ENCODE measurements around the gene CMSS1.

The CMSS1 gene

GRCh38 chr3:100104817-100105413 is 287.3 kb downstream of the CMSS1 start:
- Histone ChIP-seq H3K27me3 (ENCODE audit: control insufficient read depth in 2 of 2, insufficient read depth in 2 of 2, low read length in 2 of 2) (no peaks in the 10 kb centered on the region), H3K36me3 (ENCODE audit: control insufficient read depth in 2 of 2, insufficient read depth in 2 of 2, low read length in 2 of 2) (no peaks in the 10 kb centered on the region), H3K27ac (ENCODE audit: low read depth in 2 of 2, low read length in 2 of 2) (peak overlapping the region in 1 of 2 donors; percentile 12)

GRCh38 chr3:100105501-100105900 is 287.8 kb downstream of the CMSS1 start:
- Histone ChIP-seq H3K9me3 (ENCODE audit: control insufficient read depth in 2 of 2, low read length in 2 of 2) (no peaks in the 10 kb centered on the region), H3K36me3 (ENCODE audit: control insufficient read depth in 2 of 2, insufficient read depth in 2 of 2, low read length in 2 of 2) (no peaks in the 10 kb centered on the region), H3K4me3 (ENCODE audit: low read length in 2 of 2) (no peak overlapping the region), H3K27me3 (ENCODE audit: control insufficient read depth in 2 of 2, insufficient read depth in 2 of 2, low read length in 2 of 2) (no peaks in the 10 kb centered on the region), H3K27ac (ENCODE audit: low read depth in 2 of 2, low read length in 2 of 2) (no peak overlapping the region), H3K4me1 (ENCODE audit: control insufficient read depth in 2 of 2, insufficient read depth in 2 of 2, low read length in 2 of 2) (peaks cover 0 to 5% of the 10 kb centered on the region in 2 donors), H3K9ac (ENCODE audit: low read depth in 1 of 2, low read length in 2 of 2) (no peak overlapping the region)

More at GRCh38 chr3:100104817-100105413, 287.3 kb downstream of the CMSS1 start:
- Histone ChIP-seq H3K9me3 (ENCODE audit: control insufficient read depth in 2 of 2, low read length in 2 of 2) (no peaks in the 10 kb centered on the region), H3K4me1 (ENCODE audit: control insufficient read depth in 2 of 2, insufficient read depth in 2 of 2, low read length in 2 of 2) (peaks cover 0 to 5% of the 10 kb centered on the region in 2 donors), H3K4me3 (ENCODE audit: low read length in 2 of 2) (no peak overlapping the region), H3K9ac (ENCODE audit: low read depth in 1 of 2, low read length in 2 of 2) (no peak overlapping the region)

- H3K4me3 ChIP-seq (ENCODE audit: low read length in 2 of 2) = no peak overlapping the region
- H3K9me3 ChIP-seq (ENCODE audit: control insufficient read depth in 2 of 2, low read length in 2 of 2) = no peaks in the 10 kb centered on the region
- no peak overlapping the region for H3K27ac ChIP-seq (ENCODE audit: low read depth in 2 of 2, low read length in 2 of 2)
Measured at GRCh38 chr3:100106094-100106493, 288.4 kb downstream of the CMSS1 start.

GRCh38 chr3:100106531-100107141 is 289.0 kb downstream of the CMSS1 start:
- H3K4me3 ChIP-seq (ENCODE audit: low read length in 2 of 2) = no peak overlapping the region
- H3K9me3 ChIP-seq (ENCODE audit: control insufficient read depth in 2 of 2, low read length in 2 of 2) = no peaks in the 10 kb centered on the region
- peaks cover 0 to 5% of the 10 kb centered on the region in 2 donors for H3K4me1 ChIP-seq (ENCODE audit: control insufficient read depth in 2 of 2, insufficient read depth in 2 of 2, low read length in 2 of 2)
- H3K9ac ChIP-seq (ENCODE audit: low read depth in 1 of 2, low read length in 2 of 2) = no peak overlapping the region
- H3K27me3 ChIP-seq (ENCODE audit: control insufficient read depth in 2 of 2, insufficient read depth in 2 of 2, low read length in 2 of 2) = no peaks in the 10 kb centered on the region
- no peaks in the 10 kb centered on the region for H3K36me3 ChIP-seq (ENCODE audit: control insufficient read depth in 2 of 2, insufficient read depth in 2 of 2, low read length in 2 of 2)
- no peak overlapping the region for H3K27ac ChIP-seq (ENCODE audit: low read depth in 2 of 2, low read length in 2 of 2)

More at GRCh38 chr3:100106094-100106493, 288.4 kb downstream of the CMSS1 start:
- H3K9ac ChIP-seq (ENCODE audit: low read depth in 1 of 2, low read length in 2 of 2) = no peak overlapping the region
- no peaks in the 10 kb centered on the region for H3K36me3 ChIP-seq (ENCODE audit: control insufficient read depth in 2 of 2, insufficient read depth in 2 of 2, low read length in 2 of 2)
- peaks cover 0 to 5% of the 10 kb centered on the region in 2 donors for H3K4me1 ChIP-seq (ENCODE audit: control insufficient read depth in 2 of 2, insufficient read depth in 2 of 2, low read length in 2 of 2)
- H3K27me3 ChIP-seq (ENCODE audit: control insufficient read depth in 2 of 2, insufficient read depth in 2 of 2, low read length in 2 of 2) = no peaks in the 10 kb centered on the region

- Histone ChIP-seq H3K4me3 (ENCODE audit: low read length in 2 of 2) (no peak overlapping the region), H3K27me3 (ENCODE audit: control insufficient read depth in 2 of 2, insufficient read depth in 2 of 2, low read length in 2 of 2) (no peaks in the 10 kb centered on the region), H3K4me1 (ENCODE audit: control insufficient read depth in 2 of 2, insufficient read depth in 2 of 2, low read length in 2 of 2) (peaks cover 0 to 5% of the 10 kb centered on the region in 2 donors), H3K9ac (ENCODE audit: low read depth in 1 of 2, low read length in 2 of 2) (no peak overlapping the region), H3K9me3 (ENCODE audit: control insufficient read depth in 2 of 2, low read length in 2 of 2) (no peaks in the 10 kb centered on the region), H3K36me3 (ENCODE audit: control insufficient read depth in 2 of 2, insufficient read depth in 2 of 2, low read length in 2 of 2) (no peaks in the 10 kb centered on the region), H3K27ac (ENCODE audit: low read depth in 2 of 2, low read length in 2 of 2) (no peak overlapping the region)
Measured at GRCh38 chr3:100107221-100107814, 289.7 kb downstream of the CMSS1 start.

GRCh38 chr3:100108464-100109079 is 290.9 kb downstream of the CMSS1 start:
- Histone ChIP-seq H3K27me3 (ENCODE audit: control insufficient read depth in 2 of 2, insufficient read depth in 2 of 2, low read length in 2 of 2) (no peaks in the 10 kb centered on the region), H3K4me3 (ENCODE audit: low read length in 2 of 2) (no peak overlapping the region), H3K4me1 (ENCODE audit: control insufficient read depth in 2 of 2, insufficient read depth in 2 of 2, low read length in 2 of 2) (peaks cover 0 to 5% of the 10 kb centered on the region in 2 donors), H3K36me3 (ENCODE audit: control insufficient read depth in 2 of 2, insufficient read depth in 2 of 2, low read length in 2 of 2) (no peaks in the 10 kb centered on the region), H3K27ac (ENCODE audit: low read depth in 2 of 2, low read length in 2 of 2) (no peak overlapping the region), H3K9ac (ENCODE audit: low read depth in 1 of 2, low read length in 2 of 2) (no peak overlapping the region), H3K9me3 (ENCODE audit: control insufficient read depth in 2 of 2, low read length in 2 of 2) (no peaks in the 10 kb centered on the region)

- Histone ChIP-seq H3K36me3 (ENCODE audit: control insufficient read depth in 2 of 2, insufficient read depth in 2 of 2, low read length in 2 of 2) (no peaks in the 10 kb centered on the region), H3K27ac (ENCODE audit: low read depth in 2 of 2, low read length in 2 of 2) (no peak overlapping the region), H3K27me3 (ENCODE audit: control insufficient read depth in 2 of 2, insufficient read depth in 2 of 2, low read length in 2 of 2) (no peaks in the 10 kb centered on the region), H3K4me1 (ENCODE audit: control insufficient read depth in 2 of 2, insufficient read depth in 2 of 2, low read length in 2 of 2) (peaks cover 0 to 5% of the 10 kb centered on the region in 2 donors), H3K4me3 (ENCODE audit: low read length in 2 of 2) (no peak overlapping the region), H3K9ac (ENCODE audit: low read depth in 1 of 2, low read length in 2 of 2) (no peak overlapping the region), H3K9me3 (ENCODE audit: control insufficient read depth in 2 of 2, low read length in 2 of 2) (no peaks in the 10 kb centered on the region)
Measured at GRCh38 chr3:100110162-100110561, 292.5 kb downstream of the CMSS1 start.

- Histone ChIP-seq H3K27ac (ENCODE audit: low read depth in 2 of 2, low read length in 2 of 2) (no peak overlapping the region), H3K36me3 (ENCODE audit: control insufficient read depth in 2 of 2, insufficient read depth in 2 of 2, low read length in 2 of 2) (no peaks in the 10 kb centered on the region), H3K9ac (ENCODE audit: low read depth in 1 of 2, low read length in 2 of 2) (no peak overlapping the region), H3K4me3 (ENCODE audit: low read length in 2 of 2) (no peak overlapping the region), H3K4me1 (ENCODE audit: control insufficient read depth in 2 of 2, insufficient read depth in 2 of 2, low read length in 2 of 2) (peaks cover 0 to 5% of the 10 kb centered on the region in 2 donors), H3K9me3 (ENCODE audit: control insufficient read depth in 2 of 2, low read length in 2 of 2) (no peaks in the 10 kb centered on the region), H3K27me3 (ENCODE audit: control insufficient read depth in 2 of 2, insufficient read depth in 2 of 2, low read length in 2 of 2) (no peaks in the 10 kb centered on the region)
Measured at GRCh38 chr3:100111728-100112127, 294.1 kb downstream of the CMSS1 start.

GRCh38 chr3:100113723-100114412 is 296.2 kb downstream of the CMSS1 start:
- Histone ChIP-seq H3K36me3 (ENCODE audit: control insufficient read depth in 2 of 2, insufficient read depth in 2 of 2, low read length in 2 of 2) (no peaks in the 10 kb centered on the region), H3K4me1 (ENCODE audit: control insufficient read depth in 2 of 2, insufficient read depth in 2 of 2, low read length in 2 of 2) (no peaks in the 10 kb centered on the region), H3K27me3 (ENCODE audit: control insufficient read depth in 2 of 2, insufficient read depth in 2 of 2, low read length in 2 of 2) (no peaks in the 10 kb centered on the region), H3K4me3 (ENCODE audit: low read length in 2 of 2) (no peak overlapping the region), H3K9ac (ENCODE audit: low read depth in 1 of 2, low read length in 2 of 2) (no peak overlapping the region), H3K9me3 (ENCODE audit: control insufficient read depth in 2 of 2, low read length in 2 of 2) (no peaks in the 10 kb centered on the region), H3K27ac (ENCODE audit: low read depth in 2 of 2, low read length in 2 of 2) (no peak overlapping the region)
